GM21717 (cell line): ENCODE results near the gene GALNT9.

Experiments used
- ATAC-seq: cut with Tn5 transposase; IDR thresholded peaks from one replicate; pipeline ENCODE4 v1.9.1; 2021; ENCODE audit warnings: mild to moderate bottlenecking, moderate library complexity; ENCODE audit not compliant: unreplicated experiment

The GALNT9 gene

DNA sequence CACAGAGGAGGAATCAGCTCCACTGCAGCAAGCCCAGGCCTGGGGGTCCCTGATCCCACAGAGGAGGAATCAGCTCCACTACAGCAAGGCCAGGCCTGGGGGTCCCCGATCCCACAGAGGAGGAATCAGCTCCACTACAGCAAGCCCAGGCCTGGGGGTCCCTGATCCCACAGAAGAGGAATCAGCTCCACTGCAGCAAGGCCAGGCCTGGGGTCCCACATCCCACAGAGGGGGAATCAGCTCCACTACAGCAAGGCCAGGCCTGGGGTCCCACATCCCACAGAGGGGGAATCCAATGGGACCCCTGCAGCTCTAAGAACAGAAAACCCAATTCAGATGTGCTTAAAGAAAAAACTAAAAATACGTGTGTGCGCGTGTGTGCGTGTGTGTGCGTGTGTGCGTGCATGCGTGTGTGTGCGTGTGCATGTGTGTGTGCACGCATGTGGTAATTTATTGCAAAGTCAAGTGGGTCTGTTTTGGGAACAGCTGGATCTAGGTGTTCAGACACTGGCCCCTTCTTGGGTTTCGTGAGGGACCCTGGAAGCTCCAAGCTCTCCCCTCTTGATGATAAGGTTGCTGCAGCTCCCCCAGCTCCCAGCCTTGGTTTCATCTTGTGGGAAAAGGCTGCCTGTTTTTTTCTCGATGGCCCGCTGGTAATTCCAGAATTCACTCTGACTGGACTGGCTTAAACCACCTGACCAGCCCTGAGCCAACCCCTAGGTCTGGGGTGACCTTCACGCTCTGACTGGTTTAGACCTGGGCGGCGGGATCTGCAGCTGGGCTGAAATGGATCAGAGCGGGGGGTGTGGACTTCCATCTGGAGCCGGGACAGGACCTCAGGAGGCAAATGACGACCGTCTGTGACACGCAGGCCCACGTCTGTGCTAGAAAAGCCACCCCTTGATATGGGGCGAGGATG, 47.1 kb downstream of the GALNT9 start:
- no peak for ATAC-seq

DNA sequence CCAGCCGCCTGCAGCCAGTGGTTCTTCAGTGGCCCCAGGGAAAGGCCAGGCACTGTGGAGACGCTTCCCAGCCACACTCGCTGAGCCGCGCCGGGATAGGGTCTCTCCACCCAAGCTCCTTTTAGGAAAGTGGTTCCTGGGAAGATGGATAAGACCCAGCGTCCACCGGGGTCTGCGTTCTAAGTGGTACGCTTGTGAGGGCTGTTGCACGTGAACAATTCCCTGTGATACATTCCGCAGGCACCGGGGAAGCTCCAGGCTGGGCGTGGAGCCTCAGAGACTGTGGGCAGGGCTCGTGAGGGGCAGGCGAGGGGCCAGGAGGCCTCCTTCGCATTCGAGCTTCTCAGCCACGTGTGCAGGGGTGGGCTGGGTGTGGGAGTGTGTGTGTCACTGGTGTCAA, 48.4 kb downstream of the GALNT9 start:
- no peak for ATAC-seq

DNA sequence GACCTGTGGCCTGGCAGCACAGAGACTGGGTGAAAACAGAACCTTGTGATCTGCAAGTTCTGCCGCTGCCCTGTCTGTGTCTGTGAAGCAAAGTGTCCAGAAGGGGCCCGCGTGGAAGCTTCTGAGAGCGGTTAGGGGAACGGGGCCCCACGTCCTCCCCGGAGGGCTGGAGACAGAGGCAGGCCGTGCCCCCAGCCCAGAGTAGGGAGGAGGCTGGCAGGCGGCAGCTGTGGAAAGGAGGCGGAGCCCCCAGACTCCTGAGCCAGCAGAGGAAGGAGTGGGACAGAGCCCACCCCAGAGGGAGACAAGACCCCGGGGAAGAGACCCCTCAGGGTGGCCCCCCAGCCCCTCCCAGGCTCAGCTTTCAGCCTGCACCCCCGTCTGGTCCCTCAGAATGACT, 49.0 kb downstream of the GALNT9 start:
- ATAC-seq, result no peak

DNA sequence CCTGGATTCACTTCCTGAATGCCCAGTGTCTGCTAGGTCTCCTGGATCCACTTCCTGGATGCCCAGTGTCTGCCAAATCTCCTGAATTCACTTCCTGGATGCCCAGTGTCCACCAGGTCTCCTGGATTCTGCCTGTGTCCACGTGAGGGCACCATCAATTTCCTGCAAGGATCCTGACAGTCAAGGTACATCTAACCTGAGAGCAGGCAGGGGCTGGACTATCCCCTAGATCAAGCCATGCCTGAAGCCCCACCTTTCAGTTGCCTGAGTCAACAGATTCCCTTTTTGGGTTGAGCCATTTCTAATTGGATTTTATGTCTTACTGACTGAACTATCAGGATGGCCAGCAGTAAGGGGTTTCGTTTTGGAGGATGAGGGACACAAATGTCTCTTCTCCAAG, 49.5 kb downstream of the GALNT9 start:
- no peak for ATAC-seq

DNA sequence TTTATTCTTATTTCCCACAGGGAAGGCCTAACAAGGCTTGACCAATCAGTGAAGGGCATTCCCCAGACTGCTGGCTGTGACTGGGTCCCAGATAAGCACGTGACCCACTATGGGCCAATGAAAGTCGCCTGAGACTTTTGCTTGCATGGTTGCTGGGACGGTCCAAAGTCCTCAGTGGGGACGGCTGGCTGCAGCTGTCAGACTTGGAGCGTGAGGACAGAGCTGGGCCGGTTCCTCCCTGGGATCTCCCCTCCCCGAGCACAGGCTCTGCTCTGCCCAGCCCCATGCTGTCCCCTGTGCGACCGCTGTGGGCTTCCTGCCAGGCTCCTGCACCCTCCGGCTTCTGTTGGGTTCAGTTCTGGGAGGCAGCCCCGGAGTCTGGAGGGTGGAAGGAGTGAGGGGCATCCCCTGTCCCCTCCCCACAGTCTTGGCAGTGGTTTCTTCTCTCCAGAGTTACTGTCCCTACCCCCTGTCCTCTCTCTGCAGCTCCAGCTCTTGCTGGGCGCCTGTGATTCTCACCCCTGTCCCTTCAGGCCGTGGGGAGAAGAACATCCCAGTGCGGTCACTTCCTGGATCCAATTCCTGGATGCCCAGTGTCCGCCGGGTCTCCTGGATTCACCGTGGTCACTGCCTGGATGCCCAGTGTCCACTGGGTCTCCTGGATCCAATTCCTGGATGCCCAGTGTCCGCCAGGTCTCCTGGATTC, 50.1 kb downstream of the GALNT9 start:
- no peak for ATAC-seq

DNA sequence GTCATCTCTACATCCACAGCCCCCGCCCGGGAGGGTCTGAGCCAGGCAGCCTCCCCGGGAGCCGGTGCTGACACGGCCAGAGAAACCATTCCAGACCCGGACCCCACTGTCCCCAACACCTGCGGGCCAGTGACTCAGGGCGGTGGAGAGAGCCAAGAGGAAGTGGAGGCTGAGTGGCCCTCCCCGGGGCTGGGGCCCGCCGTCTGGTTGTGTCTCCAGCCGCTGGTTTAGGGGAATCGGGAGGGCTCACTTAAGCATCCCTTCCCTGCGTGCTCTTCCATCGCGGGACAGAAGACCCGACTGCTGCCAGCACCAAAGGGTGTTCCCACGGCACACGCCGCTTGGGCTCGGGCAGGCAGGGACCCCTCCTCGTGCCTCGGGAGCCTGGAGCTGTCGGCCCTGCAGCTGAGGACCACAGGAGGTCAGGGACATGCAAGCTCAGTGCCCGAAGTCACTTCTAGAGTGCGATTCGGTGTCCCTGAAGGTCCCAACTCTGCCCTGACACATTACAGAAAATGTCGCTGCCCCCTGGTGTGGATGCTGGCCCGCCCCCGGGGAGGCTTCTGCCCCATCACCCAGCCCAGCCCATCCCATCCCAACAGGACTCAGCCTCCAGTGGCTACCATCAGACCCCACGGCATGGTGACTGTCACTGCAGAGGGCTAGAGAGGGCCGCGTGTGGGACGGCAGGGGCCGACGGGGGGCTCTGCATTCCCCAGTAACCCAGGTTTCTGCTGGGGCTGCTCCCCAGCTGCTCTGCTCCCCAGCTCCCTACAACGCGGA, 50.8 kb downstream of the GALNT9 start:
- ATAC-seq, result no peak

DNA sequence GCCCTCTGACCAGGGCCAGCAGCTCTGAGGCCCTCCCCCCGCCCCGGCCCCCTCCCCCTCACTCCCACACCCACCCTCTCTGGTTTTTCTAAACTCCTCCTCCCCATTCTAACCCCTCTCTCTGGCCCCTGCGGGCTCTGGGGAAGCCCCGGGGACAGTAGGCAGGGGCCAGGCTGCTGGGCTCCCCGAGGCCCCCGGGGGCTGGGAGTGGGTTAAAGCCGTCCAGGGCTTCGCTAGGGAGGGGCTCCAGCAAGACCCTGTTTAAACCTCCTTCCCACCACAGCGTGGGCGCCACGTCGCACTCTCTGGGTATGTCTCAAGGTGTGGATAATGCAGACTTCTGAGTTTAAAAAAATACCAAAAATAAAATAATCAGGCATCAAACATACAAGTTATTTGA, 51.4 kb downstream of the GALNT9 start:
- no peak for ATAC-seq

DNA sequence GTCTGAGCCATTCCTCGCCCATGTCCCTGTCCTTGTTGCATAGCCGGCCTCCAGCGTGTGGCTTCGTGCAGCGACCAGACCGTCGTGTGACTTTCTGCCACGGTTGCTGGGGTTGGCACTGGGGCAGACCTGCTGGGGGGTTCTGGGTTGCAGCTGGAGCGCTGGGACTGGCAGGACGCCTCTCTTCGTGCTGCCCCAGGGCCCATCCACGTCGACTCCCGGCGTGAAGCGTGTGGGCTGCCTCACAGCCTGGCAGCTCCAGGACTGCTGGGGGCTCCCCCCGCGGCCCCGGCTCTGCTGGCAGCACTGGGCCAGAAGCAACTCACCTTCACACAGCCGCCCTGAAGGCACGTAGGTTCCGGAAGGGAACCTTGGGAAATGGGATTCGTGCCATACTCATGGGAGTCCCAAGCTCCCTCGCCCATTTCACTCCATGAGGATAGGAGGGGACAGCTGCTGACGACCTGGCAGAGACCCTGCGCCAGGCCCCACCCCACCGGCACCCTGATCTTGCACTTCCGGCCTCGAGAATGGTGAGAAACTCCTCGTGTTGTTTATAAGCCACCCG, 51.9 kb downstream of the GALNT9 start:
- no peak for ATAC-seq

DNA sequence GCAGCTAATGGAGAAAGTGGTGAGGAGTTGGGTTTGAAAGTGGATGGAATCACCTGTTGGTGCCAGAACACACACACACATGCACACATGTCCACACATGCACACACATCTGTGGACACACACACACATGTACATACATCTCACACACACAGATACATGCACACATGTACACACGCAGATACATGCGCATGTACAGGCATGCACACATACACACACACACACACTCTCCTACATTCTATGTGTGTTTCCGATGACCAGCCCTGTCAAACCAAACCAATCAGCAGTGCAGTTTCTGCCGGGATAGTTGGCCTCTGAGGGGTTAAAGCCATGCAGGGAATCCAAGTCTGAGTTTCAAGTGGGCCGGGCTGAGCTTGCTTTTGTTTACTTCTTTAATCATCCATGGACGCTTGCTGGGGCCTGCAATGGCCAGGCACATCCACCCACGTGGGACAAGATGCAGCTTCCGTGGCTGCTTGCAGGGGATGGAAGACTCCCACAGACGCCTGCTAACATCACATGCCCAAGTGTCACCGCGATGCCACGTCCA, 52.5 kb downstream of the GALNT9 start:
- ATAC-seq, result no peak

DNA sequence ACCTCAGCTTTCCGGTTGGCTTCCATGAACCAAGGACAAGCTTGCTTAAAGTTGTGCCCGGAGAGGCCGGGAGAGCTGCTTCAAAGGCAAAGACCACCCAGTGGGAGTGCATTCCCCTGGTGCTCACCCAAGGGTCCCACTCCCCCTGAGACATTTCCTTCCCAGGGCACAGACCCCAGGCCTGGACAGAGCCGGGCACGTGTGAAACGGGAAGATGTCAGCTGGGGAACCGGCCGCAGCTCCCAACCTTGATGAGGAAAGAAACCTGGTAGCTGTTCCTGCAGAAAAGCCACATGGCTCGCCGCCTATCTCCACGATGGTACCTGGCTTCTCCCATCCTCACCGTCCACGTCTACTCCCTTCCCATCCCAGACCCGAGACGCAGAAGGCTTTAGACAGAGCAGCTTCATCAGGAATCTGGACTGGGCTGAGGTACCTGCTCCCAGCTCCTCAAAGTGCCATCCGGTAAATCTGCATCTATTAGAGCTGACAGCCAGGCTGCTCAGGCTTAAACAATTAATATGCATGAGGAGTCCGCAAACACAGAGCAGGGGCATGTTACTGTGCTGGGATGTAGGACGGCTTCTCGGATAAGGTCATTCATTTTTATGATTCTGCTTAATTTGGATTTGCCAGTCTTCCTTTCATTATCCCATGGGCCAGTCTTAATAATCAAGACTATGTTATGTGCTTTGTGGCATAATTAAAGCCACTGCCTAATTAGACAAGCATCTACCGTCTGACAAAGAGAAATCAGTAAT, 53.1 kb downstream of the GALNT9 start:
- ATAC-seq, result no peak

DNA sequence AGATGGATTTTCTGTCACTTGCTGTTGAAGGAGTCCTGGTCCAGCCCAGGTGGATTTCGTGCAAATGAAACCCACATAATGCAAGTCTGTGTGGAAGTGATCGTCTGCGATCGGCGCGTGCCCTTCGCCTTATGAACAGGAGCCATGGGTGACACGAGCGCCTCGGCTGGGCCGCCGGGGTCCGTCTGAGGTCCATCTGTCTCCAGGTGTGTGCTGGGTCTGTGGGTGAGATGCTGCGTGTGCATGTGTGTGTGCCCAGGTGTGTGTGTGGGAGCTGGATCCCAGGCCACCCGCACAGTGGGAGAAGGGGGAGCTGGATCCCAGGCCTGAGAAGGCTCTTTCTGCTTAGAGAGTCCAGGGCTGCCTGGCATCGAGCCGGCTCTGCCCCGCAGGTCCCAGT, 53.8 kb downstream of the GALNT9 start:
- no peak for ATAC-seq

DNA sequence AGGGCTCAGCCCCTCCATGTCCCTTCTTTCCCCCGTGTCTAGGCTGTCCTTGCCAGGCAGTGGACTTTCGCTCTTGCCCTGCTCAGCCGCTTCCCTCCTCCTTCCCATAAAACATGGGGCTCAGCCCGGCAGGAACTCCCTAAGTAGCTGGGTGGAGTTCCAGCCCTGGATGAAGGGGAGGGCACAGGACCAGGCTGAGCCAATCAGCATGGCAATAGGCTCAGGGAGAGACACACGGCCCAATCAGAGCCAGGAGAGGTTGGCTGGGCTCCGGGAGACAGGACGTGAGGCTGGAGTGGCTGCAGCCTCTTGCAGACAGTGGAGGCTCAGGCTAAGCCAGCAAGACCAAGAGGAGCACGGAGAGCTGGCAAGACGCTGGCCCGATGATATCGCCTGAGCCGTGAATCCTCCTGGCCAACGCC, 54.3 kb downstream of the GALNT9 start:
- no peak for ATAC-seq

DNA sequence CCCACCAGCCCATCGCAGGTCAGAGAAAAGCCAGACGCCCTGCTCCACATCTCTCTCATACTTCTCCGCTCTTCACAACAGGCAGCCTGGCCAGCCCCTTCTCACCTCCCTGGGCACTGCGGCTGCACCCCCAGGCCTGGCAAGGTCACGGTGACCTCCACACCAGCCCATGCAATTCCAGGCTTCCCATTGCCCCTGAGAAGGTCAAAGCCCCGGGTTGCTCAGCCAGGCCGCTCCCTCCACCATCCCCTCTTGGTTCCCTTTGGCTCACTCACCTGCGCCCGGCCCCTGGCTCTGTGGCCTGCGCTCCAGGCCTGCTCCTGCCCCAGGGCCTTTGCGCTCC, 55.4 kb downstream of the GALNT9 start:
- no peak for ATAC-seq

DNA sequence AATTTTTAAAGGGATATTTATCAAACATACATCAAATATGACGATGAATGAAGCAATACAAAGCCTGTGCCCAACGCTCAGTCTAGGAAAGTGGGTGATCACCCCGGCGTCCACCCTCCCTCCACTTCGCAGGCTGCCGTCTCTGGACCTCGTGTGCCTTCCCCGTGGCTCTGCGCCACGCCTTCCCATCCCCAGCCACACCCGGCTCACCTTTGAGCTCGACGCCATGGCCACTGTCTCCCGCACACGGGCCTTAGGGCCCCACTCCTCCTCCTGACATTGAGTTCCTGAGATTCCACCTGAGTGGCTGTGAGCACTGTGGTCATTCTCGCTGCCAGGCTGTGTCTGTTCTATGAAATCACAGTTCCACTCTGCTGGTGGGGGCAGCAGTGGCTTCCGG, 56.7 kb downstream of the GALNT9 start:
- ATAC-seq, result no peak

DNA sequence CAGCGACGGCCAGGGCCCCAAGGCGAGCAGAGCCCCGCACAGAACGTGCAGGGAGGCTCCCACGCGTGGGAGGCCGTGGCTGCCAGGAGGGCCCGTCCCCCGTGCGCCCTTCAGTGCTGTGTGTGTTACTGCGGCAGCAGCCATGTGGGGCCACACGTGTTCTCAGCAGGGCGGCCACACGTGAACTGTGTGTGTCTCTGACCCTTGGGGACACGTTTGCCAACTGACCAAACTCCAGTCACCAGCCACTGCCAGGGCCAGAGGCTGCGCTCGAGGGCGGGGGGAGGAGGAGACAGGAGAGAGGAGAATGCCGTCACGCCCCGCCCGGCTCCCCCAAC, 57.7 kb downstream of the GALNT9 start:
- ATAC-seq, result no peak

DNA sequence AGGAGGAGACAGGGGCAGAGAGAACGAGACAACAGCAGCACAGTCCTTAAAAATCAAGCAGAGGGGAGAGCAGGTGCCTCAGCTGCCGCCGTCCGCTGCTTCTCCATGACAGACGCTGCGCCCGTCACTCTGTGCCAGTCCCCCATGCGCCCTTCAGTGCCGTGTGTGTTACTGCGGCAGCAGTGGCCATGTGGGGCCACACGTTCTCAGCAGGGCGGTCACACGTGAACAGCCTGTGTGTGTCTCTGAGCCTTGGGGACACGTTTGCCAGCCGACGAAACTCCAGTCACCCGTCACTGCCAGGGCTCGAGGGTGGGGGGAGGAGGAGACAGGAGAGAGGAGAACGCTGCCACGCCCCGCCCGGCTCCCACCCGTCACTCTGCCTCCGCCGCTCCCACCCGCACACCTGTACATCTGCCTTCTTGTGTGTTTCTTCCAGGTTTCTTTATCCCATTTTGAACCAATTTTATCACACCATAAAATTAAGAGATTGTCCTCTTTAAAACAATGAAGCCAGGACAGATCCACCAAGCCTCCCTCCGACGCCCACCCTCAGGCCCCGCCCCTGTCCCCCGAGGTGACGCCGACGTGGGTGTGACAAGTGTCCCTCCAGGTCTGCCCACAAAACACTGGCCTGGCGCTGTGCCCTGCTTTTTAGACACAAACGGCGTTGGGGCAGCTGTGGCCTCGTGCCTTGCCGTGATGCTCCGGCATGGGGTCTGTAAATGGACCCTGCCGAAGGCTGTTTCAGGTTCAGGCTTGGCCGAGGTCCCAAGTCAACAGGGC, 58.2 kb downstream of the GALNT9 start:
- no peak for ATAC-seq

DNA sequence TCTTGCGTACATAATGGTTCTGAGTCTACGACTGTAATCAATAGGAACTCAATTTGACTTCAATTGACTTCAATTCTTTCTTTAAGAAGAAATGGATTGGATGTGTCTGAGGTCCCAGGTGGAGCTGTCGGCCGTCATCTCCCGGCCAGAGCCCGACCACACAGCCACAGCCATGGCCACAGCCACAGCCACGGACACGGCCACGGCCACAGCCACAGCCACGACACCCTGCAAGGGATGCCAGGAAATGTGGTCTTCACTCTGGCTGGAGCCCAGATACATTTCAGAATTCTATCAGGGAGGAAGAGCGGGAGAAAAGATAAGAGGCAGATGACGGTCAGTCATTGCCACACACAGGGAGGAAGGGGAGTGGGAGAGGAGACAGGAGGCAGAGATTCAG, 58.9 kb downstream of the GALNT9 start:
- ATAC-seq, result no peak

DNA sequence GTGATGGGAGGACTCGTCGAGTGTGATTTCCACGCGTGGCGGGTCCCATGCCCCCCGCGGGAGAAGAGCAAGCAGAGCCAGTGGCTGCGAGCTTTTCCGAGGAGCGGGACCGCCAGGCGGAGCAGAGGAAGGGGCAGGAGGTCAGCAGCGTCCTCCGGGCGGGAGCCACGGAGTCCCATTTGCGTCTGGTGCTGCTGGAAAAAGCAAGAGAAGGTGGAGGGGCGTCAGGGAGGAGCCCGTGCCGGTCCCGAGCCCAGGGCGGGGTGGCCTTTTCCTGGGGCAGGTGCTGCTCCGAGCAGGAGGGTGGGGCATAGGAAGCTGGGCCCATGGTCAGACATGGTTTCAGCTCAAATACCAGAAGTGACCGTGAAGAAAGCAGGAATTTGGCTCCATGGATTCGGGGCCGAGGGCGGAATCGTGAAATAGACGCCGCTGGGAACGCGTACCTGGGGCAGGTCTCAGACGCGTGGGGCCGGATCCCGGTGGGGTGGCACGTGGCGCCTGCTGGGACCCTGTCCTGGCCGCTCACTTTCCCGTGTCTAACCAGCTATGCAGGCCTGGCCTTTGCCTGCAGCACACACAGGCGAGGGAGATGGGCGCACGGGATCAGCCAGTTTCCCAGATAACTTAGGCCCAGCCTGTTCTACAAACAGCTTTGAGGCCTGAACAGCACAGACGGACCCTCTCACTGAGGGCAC, 60.0 kb downstream of the GALNT9 start:
- no peak for ATAC-seq

DNA sequence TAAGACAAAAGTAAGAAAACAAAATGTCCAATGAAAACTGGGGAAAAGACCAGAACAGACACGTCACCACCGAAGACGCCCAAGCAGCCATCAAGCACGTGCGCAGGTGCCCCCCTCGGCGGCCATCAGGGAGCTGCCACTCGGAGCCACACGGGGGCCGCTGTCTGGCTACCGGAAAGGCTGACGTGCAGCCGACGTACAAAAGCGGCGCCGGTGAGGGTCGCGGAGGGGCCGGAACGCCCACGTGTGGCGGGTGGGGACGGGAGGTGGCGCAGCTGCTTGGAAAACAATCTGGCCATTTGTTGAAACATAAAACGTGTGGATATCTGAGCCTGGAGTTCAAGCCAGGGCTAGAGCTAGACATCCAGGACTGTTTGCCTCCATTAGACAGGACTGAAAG, 60.7 kb downstream of the GALNT9 start:
- ATAC-seq, result no peak
